Mononuclear cell (primary cell): ENCODE data around the gene PEX14. TPM values are rescaled to one million over a fixed set of nuclear protein-coding genes. Genes with fewer than 3 reads are reported as not detected.
A peak's percentile ranks its signal among the peaks of the same experiment; 100 is the strongest.
"Not testable (repeated sequence)": the region's sequence is repeated elsewhere in the genome, so short reads cannot be mapped to it uniquely, and the experiment has no call there.

Experiments used
- H3K27me3 ChIP-seq: 2 replicates; pipeline ENCODE4 v1.6.0; 2011; ENCODE audit warnings: low read length, control low read depth; ENCODE audit not compliant: insufficient read depth
- H3K4me1 ChIP-seq: 2 replicates; pipeline ENCODE4 v1.5.1; 2011; ENCODE audit warnings: mild to moderate bottlenecking, low read length, control low read depth; ENCODE audit not compliant: insufficient read depth
- H3K4me3 ChIP-seq: 2 replicates; pipeline ENCODE4 v1.5.1; 2011; ENCODE audit warnings: mild to moderate bottlenecking, low read length, moderate library complexity
- H3K9me3 ChIP-seq: 2 replicates; pipeline ENCODE4 v1.5.1; 2011; ENCODE audit warnings: low read depth, mild to moderate bottlenecking, control low read depth, low read length
- total RNA-seq: library from RNA; depleted of rRNA; stranded (reverse); fragments of >200 nt; gene quantifications from one replicate; pipeline ENCODE4 v1.2.3, GENCODE V29; 2012

The PEX14 gene
- total RNA-seq = 7.1 TPM

DNA sequence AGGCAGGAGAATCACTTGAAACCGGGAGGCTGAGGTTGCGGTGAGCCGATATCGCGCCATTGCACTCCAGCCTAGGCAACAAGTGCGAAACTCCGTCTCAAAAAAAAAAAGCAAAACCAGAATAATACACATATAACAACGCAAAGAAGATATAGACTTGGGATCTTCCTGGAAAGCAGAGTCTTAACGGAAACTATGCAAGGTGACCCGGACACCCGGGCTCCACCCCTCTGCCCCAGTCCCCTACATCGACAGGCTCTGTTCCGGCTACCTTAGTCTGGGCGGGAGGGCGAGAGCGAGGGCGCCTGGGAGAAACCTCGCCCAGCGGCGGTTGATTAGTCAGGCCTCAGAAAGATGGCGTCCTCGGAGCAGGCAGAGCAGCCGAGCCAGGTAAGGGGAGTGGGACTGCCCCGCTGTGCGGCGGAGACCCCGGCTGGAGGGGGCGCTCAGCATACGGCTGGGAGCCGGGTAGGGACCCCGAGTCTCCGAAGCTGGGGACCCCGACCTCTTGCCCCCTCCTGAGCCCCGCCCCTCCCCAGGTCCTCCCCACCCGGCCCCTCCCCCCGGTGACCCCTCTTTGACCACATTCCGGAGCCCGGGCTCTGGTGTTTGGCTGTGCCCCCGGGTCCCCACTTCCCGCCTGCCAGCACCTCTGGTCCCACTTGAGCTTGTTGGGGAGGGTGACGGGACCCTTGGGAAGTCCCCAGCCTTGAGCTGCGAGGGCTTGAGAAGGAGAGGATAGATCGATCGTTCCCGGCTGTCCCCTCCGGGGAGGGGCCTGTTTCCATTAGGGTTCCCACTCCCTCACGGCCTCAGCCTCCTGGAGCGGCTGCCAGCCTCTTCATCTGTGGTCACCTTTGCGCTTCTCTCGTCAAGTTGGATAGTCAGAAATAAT is at the start of gene PEX14:
TSS of gene PEX14 (plus strand) at position 338 of the 895 bp plus-strand sequence. CDS start at position 355, 17 bp downstream.
- H3K4me1 ChIP-seq = peaks cover 46% of the 10 kb centered on the region
- no peaks in the 10 kb centered on the region for H3K9me3 ChIP-seq
- peak within 1 kb of the TSS; percentile 65 for H3K4me3 ChIP-seq
- H3K27me3 ChIP-seq = no peaks in the 10 kb centered on the region

GRCh38 chr1:10425826-10426534 is 48.8 kb upstream of the PEX14 start:
- H3K4me1 ChIP-seq = peaks cover 22% of the 10 kb centered on the region
- not testable (repeated sequence) for H3K4me3 ChIP-seq, H3K9me3 ChIP-seq, H3K27me3 ChIP-seq

DNA sequence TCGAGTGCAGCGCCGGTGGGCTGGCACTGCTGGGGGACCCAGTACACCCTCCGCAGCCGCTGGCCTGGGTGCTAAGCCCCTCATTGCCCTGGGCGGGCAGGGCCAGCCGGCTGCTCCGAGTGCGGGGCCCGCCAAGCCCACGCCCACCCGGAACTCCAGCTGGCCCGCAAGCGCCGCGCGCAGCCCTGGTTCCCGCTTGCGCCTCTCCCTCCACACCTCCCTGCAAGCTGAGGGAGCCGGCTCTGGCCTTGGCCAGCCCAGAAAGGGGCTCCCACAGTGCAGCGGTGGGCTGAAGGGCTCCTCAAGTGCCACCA is 48.3 kb upstream of the PEX14 start:
- not testable (repeated sequence) for H3K9me3 ChIP-seq, H3K4me3 ChIP-seq, H3K27me3 ChIP-seq
- H3K4me1 ChIP-seq = peaks cover 27% of the 10 kb centered on the region

DNA sequence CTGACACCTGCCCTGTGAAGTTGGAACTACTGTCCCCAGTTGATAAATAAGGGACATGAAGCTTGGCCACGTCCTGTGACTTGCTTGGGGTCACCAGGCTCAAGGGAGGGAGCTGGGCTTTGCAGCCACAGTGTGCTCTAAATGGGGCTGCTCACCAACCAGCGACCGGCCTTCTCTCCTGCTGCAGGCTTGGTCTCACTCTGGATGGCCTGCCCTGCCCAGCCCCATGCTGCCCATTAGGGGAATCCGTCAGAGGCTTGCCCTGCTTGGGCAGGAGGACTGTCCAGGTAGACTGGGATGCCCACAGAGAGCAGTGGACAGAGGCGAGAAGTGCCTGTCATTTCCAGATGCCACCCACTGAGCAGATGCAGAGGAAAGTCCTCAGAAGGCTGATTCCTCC is 45.8 kb upstream of the PEX14 start:
- no peaks in the 10 kb centered on the region for H3K9me3 ChIP-seq
- peaks cover 29% of the 10 kb centered on the region for H3K4me1 ChIP-seq
- no peaks in the 10 kb centered on the region for H3K27me3 ChIP-seq
- H3K4me3 ChIP-seq = no peak overlapping the region

DNA sequence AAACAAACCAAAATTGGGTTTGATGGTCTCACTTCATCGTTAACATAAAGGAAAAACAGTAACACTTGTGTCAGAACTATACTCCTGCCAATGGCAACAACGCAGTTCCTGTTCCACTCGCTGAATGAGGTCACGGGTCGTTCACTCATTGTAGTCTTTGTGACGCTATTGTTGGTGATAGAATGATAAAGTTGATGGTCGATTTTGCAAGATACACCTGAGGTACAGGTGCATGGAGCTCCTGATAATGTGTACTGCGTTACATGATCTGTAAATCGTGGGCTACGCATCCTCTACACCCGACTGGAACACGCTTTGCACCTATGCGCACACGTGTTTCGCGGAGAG is 44.9 kb upstream of the PEX14 start:
- peak overlapping the region; percentile 60 for H3K4me3 ChIP-seq
- H3K9me3 ChIP-seq = no peaks in the 10 kb centered on the region
- peaks cover 29% of the 10 kb centered on the region for H3K4me1 ChIP-seq
- H3K27me3 ChIP-seq = no peaks in the 10 kb centered on the region

DNA sequence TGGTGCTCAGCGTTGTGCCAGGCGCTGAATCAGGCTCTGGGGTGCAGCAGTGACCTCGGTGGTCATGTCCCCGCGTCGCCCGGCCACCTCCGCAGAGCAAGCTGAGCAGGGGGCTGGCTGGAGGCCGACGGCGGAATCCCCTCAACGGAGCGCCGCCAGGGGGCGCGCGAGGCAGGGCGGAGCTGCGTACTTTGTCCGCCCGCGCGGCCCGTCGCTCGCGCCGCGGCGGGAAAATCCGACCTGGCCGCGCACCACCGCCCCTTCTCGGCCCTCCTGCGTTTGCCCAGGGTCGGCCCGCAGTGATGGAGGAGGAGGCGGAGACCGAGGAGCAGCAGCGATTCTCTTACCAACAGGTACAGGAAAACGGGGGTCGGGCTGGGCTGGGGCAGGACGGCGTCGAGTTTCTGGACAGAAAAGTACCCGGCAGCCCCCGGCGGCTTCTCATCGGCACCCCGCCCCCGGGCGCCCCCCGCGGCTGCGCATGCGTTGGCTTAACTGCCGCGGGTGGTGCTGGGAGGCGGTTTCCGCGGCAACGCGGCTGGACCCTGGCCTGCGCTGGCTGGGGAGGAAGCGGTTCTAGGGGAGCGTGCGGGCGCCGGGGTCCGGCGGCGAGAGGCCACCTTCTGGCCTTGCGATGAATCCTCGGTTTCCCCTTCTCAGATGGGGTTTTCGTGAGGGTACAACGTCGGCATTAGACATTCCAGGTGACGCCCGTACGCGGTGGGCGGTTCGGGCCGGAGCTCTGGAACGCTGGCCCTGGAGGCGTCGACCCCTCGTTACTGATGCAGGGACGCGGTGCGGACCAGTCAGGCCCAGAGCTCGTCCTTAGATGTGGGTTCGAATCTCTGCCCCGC is 44.3 kb upstream of the PEX14 start, which contains the start of gene CENPS:
TSS of gene CENPS (plus strand) at position 218 of the 854 bp plus-strand sequence. CDS start at position 303, 85 bp downstream.
- Histone ChIP-seq H3K4me1 (peaks cover 29% of the 10 kb centered on the region), H3K27me3 (no peaks in the 10 kb centered on the region), H3K4me3 (peak within 1 kb of the TSS; percentile 60), H3K9me3 (no peaks in the 10 kb centered on the region)

DNA sequence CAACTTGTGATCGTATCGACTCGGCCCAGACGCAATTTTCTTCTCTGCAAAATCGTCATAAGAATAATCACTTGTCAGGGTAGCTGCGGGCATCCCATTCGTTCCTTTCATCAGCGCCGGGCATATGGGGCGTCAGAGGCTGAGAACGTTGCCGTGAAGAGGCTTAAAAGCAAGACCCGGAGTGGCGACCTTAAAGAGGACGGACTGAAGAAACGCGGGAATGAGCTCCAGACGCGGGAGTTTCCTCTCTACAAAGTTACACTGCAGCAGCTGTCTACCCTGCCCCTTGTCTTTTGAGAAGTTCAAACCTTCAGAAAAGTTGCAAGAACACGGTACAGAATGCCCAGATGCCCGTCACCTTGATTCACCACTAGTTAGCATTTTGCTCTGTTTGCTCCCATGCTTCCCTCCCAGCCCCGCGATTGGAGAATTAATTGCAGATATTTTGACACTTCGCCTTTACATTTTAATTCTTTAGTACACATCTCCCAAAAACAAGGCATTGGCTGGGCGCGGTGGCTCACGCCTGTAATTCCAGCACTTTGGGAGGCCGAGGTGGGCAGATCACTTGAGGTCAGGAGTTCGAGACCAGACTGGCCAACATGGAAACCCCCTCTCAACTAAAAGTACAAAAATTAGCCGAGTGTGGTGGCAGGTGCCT is 43.5 kb upstream of the PEX14 start:
- Histone ChIP-seq H3K27me3 (no peaks in the 10 kb centered on the region), H3K4me1 (peaks cover 29% of the 10 kb centered on the region), H3K4me3 (peak overlapping the region; percentile 60), H3K9me3 (no peaks in the 10 kb centered on the region)

DNA sequence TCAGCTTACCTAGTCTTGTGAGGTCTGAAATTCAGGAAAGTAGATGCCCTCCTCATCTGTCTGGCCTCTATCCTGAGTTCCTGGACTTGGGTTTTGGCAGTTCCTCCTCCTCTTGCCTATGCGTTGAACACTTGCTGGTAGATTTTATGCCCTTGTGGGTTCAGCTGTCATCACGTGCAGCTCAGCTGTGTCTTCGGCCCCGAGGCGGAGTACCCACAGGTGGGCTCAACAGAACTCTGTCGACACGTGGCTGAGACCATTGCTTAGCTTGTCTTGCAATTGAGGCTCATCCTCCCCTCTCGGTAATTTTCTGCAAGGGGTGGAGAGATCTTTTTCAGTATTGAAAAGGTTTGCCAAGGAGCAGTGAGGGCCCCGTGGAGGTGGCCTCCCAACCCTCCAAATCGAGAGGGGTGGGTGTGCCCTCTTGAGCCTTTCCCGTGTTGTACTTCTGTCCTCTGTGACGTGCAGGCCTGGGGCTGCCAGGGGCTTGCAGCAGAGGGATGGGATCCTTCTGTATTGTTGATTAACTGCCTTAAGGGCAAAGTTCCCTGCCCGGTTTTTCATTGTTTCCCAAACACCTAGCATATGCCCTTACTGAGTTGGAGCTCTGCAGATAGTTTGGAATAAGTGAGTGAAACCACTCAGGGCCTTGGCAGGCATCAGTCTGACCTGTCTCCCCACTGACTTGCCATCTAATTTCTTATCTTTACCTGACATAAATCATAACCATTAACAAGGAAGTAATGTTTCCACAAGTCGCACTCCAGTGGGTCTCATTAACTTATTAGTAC is 41.6 kb upstream of the PEX14 start:
- Histone ChIP-seq H3K9me3 (no peaks in the 10 kb centered on the region), H3K4me1 (peaks cover 19% of the 10 kb centered on the region), H3K4me3 (no peak overlapping the region), H3K27me3 (no peaks in the 10 kb centered on the region)

DNA sequence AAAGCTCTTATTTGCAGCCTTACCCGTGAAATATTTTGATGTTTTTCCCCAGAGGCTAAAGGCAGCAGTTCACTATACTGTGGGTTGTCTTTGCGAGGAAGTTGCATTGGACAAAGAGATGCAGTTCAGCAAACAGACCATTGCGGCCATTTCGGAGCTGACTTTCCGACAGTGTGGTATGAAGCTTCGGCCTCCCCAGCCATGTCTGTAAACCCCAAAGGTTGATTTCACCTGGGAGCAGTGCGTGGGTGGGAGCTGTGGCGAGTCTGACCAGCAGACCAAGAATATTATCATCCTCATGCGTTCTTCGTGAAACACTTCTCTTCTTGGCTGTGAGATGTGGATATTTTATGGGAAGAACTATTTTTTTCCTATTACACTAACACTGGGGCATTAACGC is 41.0 kb upstream of the PEX14 start:
- no peaks in the 10 kb centered on the region for H3K9me3 ChIP-seq
- H3K4me3 ChIP-seq = no peak overlapping the region
- H3K27me3 ChIP-seq = no peaks in the 10 kb centered on the region
- H3K4me1 ChIP-seq = peaks cover 19% of the 10 kb centered on the region

GRCh38 chr1:10434590-10434989 is 40.2 kb upstream of the PEX14 start:
- Histone ChIP-seq H3K4me1 (peaks cover 17% of the 10 kb centered on the region), H3K9me3 (no peaks in the 10 kb centered on the region), H3K4me3 (no peak overlapping the region), H3K27me3 (no peaks in the 10 kb centered on the region)

DNA sequence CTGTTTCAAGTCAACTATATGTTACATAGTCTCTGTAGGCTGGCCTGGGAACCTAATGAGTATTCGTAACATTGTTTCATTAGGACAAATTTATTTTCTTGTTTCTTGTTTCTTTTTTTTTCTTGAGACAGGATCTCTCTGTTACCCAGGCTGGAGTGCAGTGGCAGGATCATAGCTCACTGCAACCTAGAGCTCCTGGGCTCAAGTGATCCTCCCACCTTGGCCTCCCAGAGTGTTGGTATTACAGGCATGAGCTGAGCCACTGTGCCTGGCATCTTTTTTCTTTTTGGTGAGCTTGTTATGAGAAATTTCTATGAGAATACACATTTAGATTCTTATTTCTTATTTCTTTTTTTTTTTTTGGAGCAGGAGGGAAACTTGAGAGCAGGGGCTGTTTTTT is 37.7 kb upstream of the PEX14 start:
- no peaks in the 10 kb centered on the region for H3K27me3 ChIP-seq
- no peaks in the 10 kb centered on the region for H3K4me1 ChIP-seq
- no peaks in the 10 kb centered on the region for H3K9me3 ChIP-seq
- H3K4me3 ChIP-seq = no peak overlapping the region

- no peak overlapping the region for H3K4me3 ChIP-seq
- no peaks in the 10 kb centered on the region for H3K4me1 ChIP-seq
- no peaks in the 10 kb centered on the region for H3K9me3 ChIP-seq
- H3K27me3 ChIP-seq = no peaks in the 10 kb centered on the region
These were observed 36.0 kb upstream of the PEX14 start for GRCh38 chr1:10438677-10439163.

DNA sequence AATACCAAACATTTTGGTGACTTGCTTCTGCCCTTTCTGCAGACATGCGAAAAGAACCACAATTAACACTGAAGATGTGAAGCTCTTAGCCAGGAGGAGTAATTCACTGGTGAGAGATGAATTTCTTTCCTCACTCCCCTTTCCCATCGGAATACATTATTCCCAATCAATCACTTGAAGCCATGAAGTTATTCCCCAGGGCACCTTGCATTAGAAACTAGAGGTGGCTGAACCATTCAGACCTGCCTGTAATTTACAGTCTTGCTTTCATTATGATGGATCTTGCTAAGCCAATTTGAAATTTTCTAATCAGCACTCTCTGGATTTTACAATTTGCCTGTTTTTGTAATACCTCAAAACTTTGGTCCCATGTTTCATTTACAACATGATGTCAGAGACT is 34.4 kb upstream of the PEX14 start:
- Histone ChIP-seq H3K4me3 (no peak overlapping the region), H3K9me3 (no peaks in the 10 kb centered on the region), H3K27me3 (no peaks in the 10 kb centered on the region), H3K4me1 (no peaks in the 10 kb centered on the region)

GRCh38 chr1:10440794-10441193 is 34.0 kb upstream of the PEX14 start:
- Histone ChIP-seq H3K9me3 (no peaks in the 10 kb centered on the region), H3K4me3 (no peak overlapping the region), H3K4me1 (no peaks in the 10 kb centered on the region), H3K27me3 (no peaks in the 10 kb centered on the region)
